HepG2 (cell line): ENCODE measurements around the gene TXNDC11. TPM values are rescaled to one million over a fixed set of nuclear protein-coding genes. Genes with fewer than 3 reads are reported as not detected.

ENCODE experiments used
- ATAC-seq: fragments of 200-7000 bp; cut with Tn5 transposase; 3 replicates; pipeline ENCODE4 v1.9.1; 2020; ENCODE audit warnings: mild to moderate bottlenecking, moderate library complexity
- BruUV-seq: library from RNA; stranded (reverse); fragments of 400-500 nt; replicated peaks from 2 replicates; lab custom pipeline; 2021; lab: Mats Ljungman, UMichigan
- CTCF ChIA-PET: fragments of 300-600 bp; formaldehyde crosslinking; extraction: SDS; loops from one replicate; lab custom pipeline; 2021; ENCODE audit warnings: low total read pairs, inconsistent platforms, low intra/inter-chr PET ratio; lab: Yijun Ruan, JAX
- POLR2A ChIA-PET: fragments of 350-600 bp; sonication (Branson Sonifier 250); formaldehyde crosslinking; loops from one replicate; lab custom pipeline; 2020; ENCODE audit warnings: antibody characterized with exemption, inconsistent platforms; lab: Yijun Ruan, JAX
- DNase-seq: peaks from one replicate; pipeline ENCODE4 v3.0.0-alpha.2; 2015; ENCODE audit warnings: low spot score
- FAIRE-seq: peaks from 3 replicates; lab custom pipeline; 2011; peaks lifted over from hg19 to GRCh38; lab: Jason Lieb, UNC
- H2AFZ ChIP-seq: one replicate; pipeline ENCODE4 v1.6.1; 2011; ENCODE audit warnings: low read length, inconsistent platforms
- H3K27ac ChIP-seq: fragments of 300-600 bp; 3 replicates; pipeline ENCODE4 v1.8.0; 2011; ENCODE audit warnings: mixed run types, mild to moderate bottlenecking, mixed read lengths, low read length, inconsistent platforms; ENCODE audit not compliant: insufficient read depth; ENCODE audit errors: extremely low read length
- H3K27me3 ChIP-seq, 2 experiments: fragments of 200-600 bp in 1 of 2; 2 replicates in 1 of 2; 3 replicates in 1 of 2; pipeline versions ENCODE4 v1.6.0 to v1.8.0; 2011; ENCODE audit warnings: low read length in 2 of 2, mild to moderate bottlenecking in 2 of 2, moderate library complexity in 2 of 2, inconsistent platforms in 1 of 2; ENCODE audit not compliant: insufficient read depth in 2 of 2, control insufficient read depth in 1 of 2
- H3K36me3 ChIP-seq, 2 experiments: fragments of 200-600 bp in 1 of 2; replicated peaks in 1 of 2; 2 replicates in 1 of 2; 3 replicates in 1 of 2; pipeline versions ENCODE4 v1.5.1 to v1.8.0; 2011; ENCODE audit warnings: low read length in 2 of 2, inconsistent platforms in 1 of 2; ENCODE audit not compliant: insufficient read depth in 2 of 2, control insufficient read depth in 1 of 2
- H3K4me1 ChIP-seq: 2 replicates; pipeline ENCODE4 v1.5.1; 2012; ENCODE audit warnings: low read length, inconsistent platforms; ENCODE audit not compliant: insufficient read depth
- H3K4me2 ChIP-seq: 2 replicates; pipeline ENCODE4 v1.6.0; 2011; ENCODE audit warnings: low read depth, low read length, inconsistent platforms
- H3K4me3 ChIP-seq, 3 experiments: fragments of 200-600 bp in 1 of 3; sonication (generic), shearing (Covaris generic) in 1 of 3; replicated peaks in 1 of 3; 2 replicates each; pipeline ENCODE4 v1.5.1; 2011 to 2016; ENCODE audit warnings: low read length in 3 of 3, inconsistent platforms in 2 of 3, low read depth in 2 of 3, mild to moderate bottlenecking in 2 of 3, control low read depth in 1 of 3, mixed read lengths in 1 of 3; ENCODE audit not compliant: insufficient read depth in 1 of 3
- H3K79me2 ChIP-seq: one replicate; pipeline ENCODE4 v1.6.1; 2011; ENCODE audit warnings: low read length, inconsistent platforms; ENCODE audit not compliant: insufficient read depth
- H3K9ac ChIP-seq: 2 replicates; pipeline ENCODE4 v1.6.0; 2011; ENCODE audit warnings: mild to moderate bottlenecking, low read depth, low read length, inconsistent platforms; ENCODE audit not compliant: insufficient read depth
- H3K9me3 ChIP-seq: 2 replicates; pipeline ENCODE4 v1.5.1; 2012; ENCODE audit warnings: mild to moderate bottlenecking, low read length
- H4K20me1 ChIP-seq: 2 replicates; pipeline ENCODE4 v1.6.0; 2011; ENCODE audit warnings: inconsistent platforms, mild to moderate bottlenecking, low read length, moderate library complexity; ENCODE audit not compliant: insufficient read depth
- ATF7 ChIP-seq, 2 experiments: fragments of 450-650 bp in 1 of 2; sonication (generic) in 1 of 2; formaldehyde crosslinking in 1 of 2; IDR thresholded peaks; 2 replicates each; pipeline versions ENCODE4 v1.4.0 to v1.6.1; 2016 to 2020; ENCODE audit warnings: antibody characterized with exemption in 1 of 2, mild to moderate bottlenecking in 1 of 2, missing genetic modification reagents in 1 of 2
- RBM22 ChIP-seq: fragments of 200-400 bp; formaldehyde crosslinking; optimal IDR thresholded peaks from 2 replicates; pipeline ENCODE3; 2017; ENCODE audit warnings: mild to moderate bottlenecking, low read length, moderate library complexity
- SATB2 ChIP-seq: sonication (generic); formaldehyde crosslinking; IDR thresholded peaks from 2 replicates; pipeline ENCODE4 v1.5.0; 2020; ENCODE audit warnings: missing genetic modification reagents
- SOX5 ChIP-seq: IDR thresholded peaks from 2 replicates; pipeline ENCODE4 v1.6.1; 2016; ENCODE audit warnings: borderline replicate concordance
- TERF1 ChIP-seq: sonication (generic); formaldehyde crosslinking; IDR thresholded peaks from 2 replicates; pipeline ENCODE4 v1.8.0; 2022; ENCODE audit warnings: mild to moderate bottlenecking, missing genetic modification reagents, moderate library complexity
- ZGPAT ChIP-seq: IDR thresholded peaks from 2 replicates; pipeline ENCODE4 v1.6.1; 2016; ENCODE audit warnings: mild to moderate bottlenecking
- ZKSCAN1 ChIP-seq: fragments of 150-350 bp; IDR thresholded peaks from 2 replicates; pipeline ENCODE4 v1.6.1; 2014; ENCODE audit warnings: low read length
- ZNF121 ChIP-seq: sonication (generic); formaldehyde crosslinking; IDR thresholded peaks from 2 replicates; pipeline ENCODE4 v1.5.0; 2020; ENCODE audit warnings: mild to moderate bottlenecking, missing genetic modification reagents
- WGBS: methylation state at CpG from one replicate; pipeline ENCODE4 v1.1.6; 2017; ENCODE audit warnings: low lambda C conversion rate; 5-methylcytosine and 5-hydroxymethylcytosine counted together
- in situ Hi-C: cut with HindIII; loops from 2 replicates; pipeline ENCODE4 v1.10.0; 2017; ENCODE audit warnings: low pct_unique_long_range_greater_than_20kb; ENCODE audit not compliant: extremely low pct_ligation_motif_present
- intact Hi-C: fragments of 100-400 bp; cut with micrococcal nuclease; formaldehyde crosslinking; loops from one replicate; pipeline ENCODE4 v1.10.0; 2022; ENCODE audit not compliant: unreplicated experiment
- polyA plus RNA-seq, 8 experiments: library from polyadenylated mRNA; depleted of rRNA in 3 of 8; stranded (reverse) in 7 of 8; unstranded in 1 of 8; fragments of >200 nt; fragmentation: Illumina TruSeq in 4 of 8; extraction: Trizol in 4 of 8; gene quantifications; 2 replicates each; pipeline versions ENCODE4 v1.2.1 to v1.2.3, GENCODE V29; 2011 to 2016; ENCODE audit warnings: low read depth in 4 of 8, missing spikeins in 1 of 8, mixed read lengths in 1 of 8; ENCODE audit not compliant: insufficient read depth in 1 of 8
- total RNA-seq, 5 experiments: library from RNA; depleted of rRNA; stranded (reverse); fragments of >200 nt; fragmentation: Illumina TruSeq; extraction: Trizol; gene quantifications; 2 replicates each; pipeline ENCODE4 v1.2.3, GENCODE V29; 2016; ENCODE audit warnings: low read depth in 1 of 5

TXNDC11 gene
- total and polyA plus RNA-seq, 2 of the 13 experiments (the other 11 are each of a cell fraction or from before 2014, with no cell fraction given), result 74.9 to 123 TPM

DNA sequence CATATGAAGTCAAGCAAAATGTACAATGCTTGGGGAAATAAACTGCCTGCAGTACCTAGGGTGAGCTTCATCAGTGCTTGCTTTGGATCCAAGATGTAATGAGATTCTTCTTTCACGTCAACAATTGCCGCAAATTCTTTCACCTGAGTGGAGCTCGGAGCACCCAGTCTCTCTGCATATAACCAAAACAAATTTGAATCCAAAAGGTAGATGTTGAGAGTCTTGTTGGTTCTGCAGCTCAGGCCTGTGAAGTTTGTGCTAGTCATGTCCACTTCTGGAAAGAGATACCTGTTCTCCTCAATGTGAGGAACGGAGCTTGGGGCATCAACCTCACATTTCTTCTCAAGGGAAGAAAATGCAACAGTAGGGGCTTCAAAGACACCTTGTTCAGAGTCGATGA is 51.4 kb downstream of the TXNDC11 start:
- Histone ChIP-seq H3K79me2 (no peaks in the 10 kb centered on the region), H3K9ac (no peak overlapping the region), H3K36me3 (peaks cover 54 to 88% of the 10 kb centered on the region in 2 experiments), H3K9me3 (no peaks in the 10 kb centered on the region), H4K20me1 (0 out of 2 replicates have a peak, but pooled peaks cover 9% of the 10 kb centered on the region), H2AFZ (no peak overlapping the region), H3K4me1 (peaks cover 15% of the 10 kb centered on the region), H3K4me3 (no peak overlapping the region), H3K27ac (no peak overlapping the region), H3K27me3 (no peaks in the 10 kb centered on the region), H3K4me2 (no peak overlapping the region)
- ChIA-PET POLR2A (no interaction called here), CTCF (no interaction called here)
- ATAC-seq (no peak), FAIRE-seq (no peak), DNase-seq (no peak)
- BruUV-seq, result no TSS peak
- no peak for TF ChIP-seq RBM22
- TF ChIP-seq TERF1 (CRISPR knock-in tag), result 0 out of 2 replicates have a peak, but pooled peaks have one; percentile 67
- 92% methylated on average over 5 of the region's 5 CpGs for WGBS
- intact Hi-C loops (no loop called here), in situ Hi-C loops (no loop called here)

DNA sequence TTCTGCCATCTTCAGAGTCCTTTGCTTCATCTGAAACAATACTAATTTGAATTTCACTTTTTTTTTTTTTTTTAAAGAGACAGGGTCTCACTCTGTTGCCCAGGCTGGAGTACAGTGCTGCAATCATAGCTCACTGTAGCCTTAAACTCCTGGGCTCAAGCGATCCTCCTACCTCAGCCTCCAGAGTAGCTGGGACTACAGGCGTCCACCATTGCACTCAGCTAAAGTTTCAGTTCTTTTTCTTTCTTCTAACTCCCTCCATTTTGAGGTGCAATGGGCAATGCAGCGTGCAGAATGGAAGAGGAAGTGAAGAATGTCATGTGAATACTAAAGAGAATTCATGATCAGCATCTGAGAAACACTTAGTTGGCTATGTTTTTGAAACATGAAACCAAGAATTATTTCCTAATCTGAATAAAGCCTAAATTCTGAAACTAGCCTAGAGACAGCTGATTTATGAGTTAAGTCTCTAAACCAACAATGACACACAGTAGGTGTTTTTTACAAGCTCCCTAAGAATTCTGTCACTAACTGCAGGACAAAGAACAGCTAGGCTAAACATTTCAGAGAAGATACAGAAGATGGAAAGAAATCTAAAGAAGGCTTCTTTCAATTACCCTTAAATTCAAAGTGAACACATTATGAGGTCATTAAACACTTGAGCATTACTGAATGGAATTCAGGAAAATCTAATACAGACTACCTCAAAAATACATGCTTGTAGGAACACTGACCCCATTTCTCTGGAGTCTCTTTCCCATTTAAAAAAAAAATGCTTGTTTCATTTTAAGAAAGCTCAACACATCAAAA is 53.4 kb downstream of the TXNDC11 start:
- peak overlapping the region; percentile 22 for H3K27ac ChIP-seq
- H3K4me1 ChIP-seq, result peaks cover 15% of the 10 kb centered on the region
- 0 out of 2 replicates have a peak, but pooled peaks cover 9% of the 10 kb centered on the region for H4K20me1 ChIP-seq
- no peak overlapping the region for H2AFZ ChIP-seq
- BruUV-seq, result no TSS peak
- intact Hi-C loops, result no loop called here
- no peak overlapping the region for H3K4me2 ChIP-seq
- FAIRE-seq (no peak), ATAC-seq (no peak), DNase-seq (no peak)
- H3K4me3 ChIP-seq, result no peak overlapping the region
- H3K36me3 ChIP-seq, result peaks cover 45 to 91% of the 10 kb centered on the region in 2 experiments
- no peak overlapping the region for H3K9ac ChIP-seq
- H3K79me2 ChIP-seq, result no peaks in the 10 kb centered on the region
- CTCF ChIA-PET, result no interaction called here
- TF ChIP-seq SOX5 (CRISPR knock-in tag) (no peak), ZNF121 (CRISPR knock-in tag) (peak; percentile 54; the same call in 1 of the 2 replicates), ZGPAT (CRISPR knock-in tag) (0 out of 2 replicates have a peak, but pooled peaks have one; percentile 9), ATF7 (IDR thresholded peaks at IDR 0.05) (peak; percentile 40; the same call in 1 of the 2 replicates), ATF7 (CRISPR knock-in tag; IDR thresholded peaks at IDR 0.05) (no peak), ZKSCAN1 (peak; percentile 81; the same call in 1 of the 2 replicates), SATB2 (CRISPR knock-in tag) (no peak)
- WGBS, result 97% methylated on average over 3 of the region's 3 CpGs
- H3K9me3 ChIP-seq, result no peaks in the 10 kb centered on the region
- no peaks in the 10 kb centered on the region for H3K27me3 ChIP-seq
- POLR2A ChIA-PET, result interaction anchor here (1.1 to 1.4 kb wide), 3 partner anchors 11 to 29 kb away, joined by 3 read pairs; no protein-coding TSS in a partner anchor
- in situ Hi-C loops, result no loop called here
